ENCODE results near the gene ELANE. TPM values are rescaled to one million over a fixed set of nuclear protein-coding genes. Genes with fewer than 3 reads are reported as not detected.

ELANE gene
- total and polyA plus RNA-seq, 9 of the 15 experiments (the other 6 are each of a cell fraction or from before 2014, with no cell fraction given): not detected

GRCh38 chr19:821231-821824 lies 30.8 kb upstream of the ELANE start (continued):
- TF ChIP-seq THRA (IDR thresholded peaks at IDR 0.05) (no peak), TFE3 (CRISPR knock-in tag; IDR thresholded peaks at IDR 0.05) (no peak), TAF1 (IDR thresholded peaks at IDR 0.05; ENCODE audit: control insufficient read depth, extremely low read depth, insufficient read depth, low read length, severe bottlenecking) (peak; percentile 38), MYNN (IDR thresholded peaks at IDR 0.05) (no peak), MYNN (CRISPR knock-in tag; IDR thresholded peaks at IDR 0.05) (no peak), ZNF354B (CRISPR knock-in tag; IDR thresholded peaks at IDR 0.05) (no peak), POLR2AphosphoS2 (IDR thresholded peaks at IDR 0.05; ENCODE audit: low read length) (no peak), ZNF12 (CRISPR knock-in tag; IDR thresholded peaks at IDR 0.05) (no peak), DACH1 (IDR thresholded peaks at IDR 0.05; ENCODE audit: partially characterized antibody) (no peak), ILK (tag; IDR thresholded peaks at IDR 0.05; ENCODE audit: borderline replicate concordance, low read depth) (no peak), ESRRA (IDR thresholded peaks at IDR 0.05; ENCODE audit: borderline replicate concordance, low read depth) (no peak), CXXC5 (CRISPR knock-in tag; IDR thresholded peaks at IDR 0.05) (0 out of 2 replicates have a peak, but pooled peaks have one; percentile 15), RBM14 (IDR thresholded peaks at IDR 0.05; ENCODE audit: borderline replicate concordance, insufficient read depth, low read depth, low read length) (no peak), RAD21 (CRISPR knock-in tag; conservative IDR thresholded peaks at IDR 0.05 in 1 of 2, IDR thresholded peaks at IDR 0.05 in 1 of 2) (no peak), MAZ (CRISPR knock-in tag; conservative IDR thresholded peaks at IDR 0.05 in 1 of 2, IDR thresholded peaks at IDR 0.05 in 1 of 2) (peak in 1 of 2 experiments; percentile 37; a peak in 2 of 4 replicates), ZNF830 (CRISPR knock-in tag; IDR thresholded peaks at IDR 0.05) (no peak), MCM7 (IDR thresholded peaks at IDR 0.05) (no peak)
- TF ChIP-seq, protein P1, sequence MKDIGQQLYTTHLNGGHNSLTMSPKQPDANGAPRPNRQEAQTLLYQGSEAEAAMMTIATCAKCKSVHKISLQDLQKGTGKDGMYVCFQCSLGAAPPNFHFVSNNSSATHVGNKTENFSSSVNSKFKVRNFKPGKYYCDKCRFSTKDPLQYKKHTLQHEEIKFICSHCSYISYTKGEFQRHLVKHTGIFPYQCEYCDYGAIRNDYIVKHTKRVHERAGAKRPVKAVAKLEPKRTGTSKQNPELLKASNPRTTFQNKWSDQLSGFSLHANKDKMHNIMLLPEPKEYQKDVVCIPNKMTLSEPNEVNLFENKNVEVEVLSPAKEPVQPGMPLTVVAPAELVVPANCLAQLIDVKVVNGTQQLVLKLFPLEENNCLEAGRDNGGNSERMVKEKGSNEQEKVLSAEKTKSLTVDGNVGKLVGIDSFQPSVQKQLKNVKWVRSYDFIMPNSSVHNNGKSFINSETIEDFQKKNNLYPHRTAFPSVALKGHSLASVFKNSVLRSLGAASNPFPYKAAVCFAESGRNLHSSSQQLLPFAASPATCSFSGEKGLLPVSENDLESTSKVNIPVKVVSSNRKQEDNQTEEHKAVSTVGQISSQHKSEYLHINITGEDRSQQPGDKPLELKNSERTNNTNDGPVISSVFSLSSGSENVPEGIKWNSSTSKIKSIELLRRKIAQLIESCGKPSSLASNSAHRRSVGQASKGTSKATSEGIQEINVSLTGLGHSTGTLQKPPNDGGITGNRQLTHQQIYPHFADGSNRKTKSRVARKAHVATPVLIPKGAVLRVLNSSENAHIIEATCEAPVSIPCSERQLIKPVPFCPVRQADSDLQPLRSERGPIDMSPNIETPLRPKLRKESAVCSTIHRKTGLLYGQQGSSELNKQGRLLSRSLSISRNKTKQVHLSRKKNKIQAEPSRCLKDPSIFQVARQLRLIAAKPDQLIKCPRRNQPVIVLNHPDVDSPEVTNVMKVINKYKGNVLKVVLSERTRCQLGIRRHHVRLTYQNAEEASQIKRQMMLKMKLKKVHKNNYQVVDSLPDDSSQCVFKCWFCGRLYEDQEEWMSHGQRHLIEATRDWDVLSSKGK (CRISPR knock-in tag; IDR thresholded peaks at IDR 0.05): no peak
- TF ChIP-seq, protein P2, sequence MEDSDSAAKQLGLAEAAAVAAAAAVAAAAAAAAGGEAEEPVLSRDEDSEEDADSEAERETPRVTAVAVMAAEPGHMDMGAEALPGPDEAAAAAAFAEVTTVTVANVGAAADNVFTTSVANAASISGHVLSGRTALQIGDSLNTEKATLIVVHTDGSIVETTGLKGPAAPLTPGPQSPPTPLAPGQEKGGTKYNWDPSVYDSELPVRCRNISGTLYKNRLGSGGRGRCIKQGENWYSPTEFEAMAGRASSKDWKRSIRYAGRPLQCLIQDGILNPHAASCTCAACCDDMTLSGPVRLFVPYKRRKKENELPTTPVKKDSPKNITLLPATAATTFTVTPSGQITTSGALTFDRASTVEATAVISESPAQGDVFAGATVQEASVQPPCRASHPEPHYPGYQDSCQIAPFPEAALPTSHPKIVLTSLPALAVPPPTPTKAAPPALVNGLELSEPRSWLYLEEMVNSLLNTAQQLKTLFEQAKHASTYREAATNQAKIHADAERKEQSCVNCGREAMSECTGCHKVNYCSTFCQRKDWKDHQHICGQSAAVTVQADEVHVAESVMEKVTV (CRISPR knock-in tag; IDR thresholded peaks at IDR 0.05): no peak
- TF ChIP-seq, protein P3, sequence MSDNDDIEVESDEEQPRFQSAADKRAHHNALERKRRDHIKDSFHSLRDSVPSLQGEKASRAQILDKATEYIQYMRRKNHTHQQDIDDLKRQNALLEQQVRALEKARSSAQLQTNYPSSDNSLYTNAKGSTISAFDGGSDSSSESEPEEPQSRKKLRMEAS (CRISPR knock-in tag; IDR thresholded peaks at IDR 0.05): peak; percentile 43; the same call in 1 of the 2 replicates
